Coronary artery (tissue), 2 donors: ENCODE measurements around the gene ACKR4.

Source experiments
- DNase-seq: peaks from one replicate; pipeline ENCODE4 v3.0.0-alpha.2; 2017; ENCODE audit warnings: low spot score
- H3K27ac ChIP-seq, 2 donors: fragments of 200-600 bp; sonication (generic); one replicate each; pipeline ENCODE4 v1.5.1; 2016 to 2019
- H3K4me3 ChIP-seq: fragments of 200-600 bp; sonication (generic); 2 replicates; pipeline ENCODE4 v1.5.1; 2016; ENCODE audit warnings: mild to moderate bottlenecking, moderate library complexity
- TF ChIP-seq, protein P1 (sequence below): fragments of 200-600 bp; sonication (generic); IDR thresholded peaks from one replicate; pipeline ENCODE4 v1.5.1; 2019; ENCODE audit warnings: antibody characterized with exemption

ACKR4 gene

GRCh38 chr3:132624790-132625189, 27.7 kb downstream of the ACKR4 start:
- TF ChIP-seq, protein P1, sequence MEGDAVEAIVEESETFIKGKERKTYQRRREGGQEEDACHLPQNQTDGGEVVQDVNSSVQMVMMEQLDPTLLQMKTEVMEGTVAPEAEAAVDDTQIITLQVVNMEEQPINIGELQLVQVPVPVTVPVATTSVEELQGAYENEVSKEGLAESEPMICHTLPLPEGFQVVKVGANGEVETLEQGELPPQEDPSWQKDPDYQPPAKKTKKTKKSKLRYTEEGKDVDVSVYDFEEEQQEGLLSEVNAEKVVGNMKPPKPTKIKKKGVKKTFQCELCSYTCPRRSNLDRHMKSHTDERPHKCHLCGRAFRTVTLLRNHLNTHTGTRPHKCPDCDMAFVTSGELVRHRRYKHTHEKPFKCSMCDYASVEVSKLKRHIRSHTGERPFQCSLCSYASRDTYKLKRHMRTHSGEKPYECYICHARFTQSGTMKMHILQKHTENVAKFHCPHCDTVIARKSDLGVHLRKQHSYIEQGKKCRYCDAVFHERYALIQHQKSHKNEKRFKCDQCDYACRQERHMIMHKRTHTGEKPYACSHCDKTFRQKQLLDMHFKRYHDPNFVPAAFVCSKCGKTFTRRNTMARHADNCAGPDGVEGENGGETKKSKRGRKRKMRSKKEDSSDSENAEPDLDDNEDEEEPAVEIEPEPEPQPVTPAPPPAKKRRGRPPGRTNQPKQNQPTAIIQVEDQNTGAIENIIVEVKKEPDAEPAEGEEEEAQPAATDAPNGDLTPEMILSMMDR = no peak
- peak overlapping the region in 1 of 2 donors; percentile 14 for H3K27ac ChIP-seq
- no peak overlapping the region for H3K4me3 ChIP-seq
- DNase-seq = no peak

- DNase-seq = no peak
- no peak overlapping the region for H3K4me3 ChIP-seq
- TF ChIP-seq, protein P1 = no peak
- H3K27ac ChIP-seq = peak overlapping the region in 1 of 2 donors; percentile 4
These were observed 28.5 kb downstream of the ACKR4 start for GRCh38 chr3:132625613-132626012.

GRCh38 chr3:132626955-132627354, 29.9 kb downstream of the ACKR4 start:
- no peak for DNase-seq
- Histone ChIP-seq H3K4me3 (no peak overlapping the region), H3K27ac (no peak overlapping the region)
- TF ChIP-seq, protein P1 = no peak

DNA sequence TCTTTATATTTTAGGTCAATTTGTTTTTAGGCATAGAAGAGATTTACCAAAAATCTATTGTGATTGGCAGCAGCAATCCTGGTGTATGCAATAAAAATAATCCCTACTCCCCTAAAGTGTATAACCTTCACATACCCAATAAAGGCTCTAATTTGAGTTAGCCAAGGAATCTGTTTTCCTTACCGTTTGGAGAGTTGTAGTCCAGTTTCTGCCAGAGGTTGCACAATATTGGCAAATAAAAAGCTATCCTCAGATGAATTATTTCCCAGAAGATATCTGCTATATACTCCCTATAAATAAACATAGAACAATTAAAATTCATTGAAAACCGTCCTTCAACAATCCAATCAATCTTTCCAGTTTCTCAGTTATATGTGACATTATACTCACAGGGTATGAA, 31.1 kb downstream of the ACKR4 start:
- no peak overlapping the region for H3K4me3 ChIP-seq
- no peak overlapping the region for H3K27ac ChIP-seq
- TF ChIP-seq, protein P1 = no peak
- no peak for DNase-seq

DNA sequence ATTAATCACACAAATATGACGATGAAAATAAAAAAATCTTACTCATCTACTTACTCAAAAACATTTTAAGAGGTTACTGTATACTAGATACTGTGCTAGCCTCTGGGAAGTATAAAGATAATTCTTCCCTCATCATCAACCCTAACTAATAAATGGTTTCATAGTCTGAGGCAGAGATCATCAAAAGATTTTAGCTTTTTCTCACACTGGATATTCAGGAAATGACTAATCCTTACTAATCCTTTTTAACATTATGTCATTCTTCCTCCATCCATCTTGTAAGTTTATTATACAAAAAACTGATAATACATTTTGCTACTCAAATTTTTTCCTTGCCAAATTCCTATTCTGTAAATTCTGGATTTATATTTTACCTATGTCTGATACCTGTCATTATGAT, 32.9 kb downstream of the ACKR4 start:
- TF ChIP-seq, protein P1 = no peak
- DNase-seq = no peak
- Histone ChIP-seq H3K4me3 (no peak overlapping the region), H3K27ac (no peak overlapping the region)

DNA sequence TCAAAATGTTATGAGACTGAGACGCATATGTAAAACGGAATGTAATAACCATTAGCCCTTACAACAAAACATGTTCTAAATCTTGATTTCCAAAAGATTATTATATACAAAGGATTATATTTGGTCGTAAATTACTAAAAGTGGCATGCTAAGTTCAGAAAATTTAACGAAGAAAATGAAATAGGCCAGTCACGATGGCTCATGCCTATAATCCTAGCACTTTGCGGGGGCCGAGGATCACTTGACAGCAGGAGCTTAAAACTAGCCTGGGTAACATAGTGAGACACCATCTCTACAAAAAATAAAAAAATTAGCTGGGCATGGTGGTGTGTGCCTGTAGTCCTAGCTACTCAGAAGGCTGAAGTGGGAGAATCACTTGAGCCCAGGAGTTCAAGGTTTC, 33.5 kb downstream of the ACKR4 start:
- TF ChIP-seq, protein P1 = no peak
- Histone ChIP-seq H3K4me3 (no peak overlapping the region), H3K27ac (no peak overlapping the region)
- no peak for DNase-seq

DNA sequence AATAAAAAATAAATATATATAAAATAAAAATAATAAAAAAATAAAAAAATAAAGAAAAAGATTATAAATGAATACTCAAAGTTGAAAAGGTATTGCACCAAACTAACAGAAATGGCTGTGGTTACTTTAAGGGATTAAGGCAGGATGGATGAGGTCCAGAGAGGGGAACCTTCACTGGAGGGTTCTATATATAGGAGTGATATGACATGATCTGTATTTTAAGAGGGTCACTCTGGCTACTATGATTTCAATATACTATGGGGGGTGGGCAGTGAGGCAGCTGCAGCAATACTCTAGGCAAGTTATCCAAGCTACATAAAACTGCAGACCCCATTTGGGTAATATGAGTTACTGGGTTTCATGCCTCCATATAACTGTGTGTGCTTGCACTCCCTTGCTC, 38.0 kb downstream of the ACKR4 start:
- no peak overlapping the region for H3K4me3 ChIP-seq
- DNase-seq = no peak
- H3K27ac ChIP-seq = no peak overlapping the region
- TF ChIP-seq, protein P1 = no peak
